Right forelimb (tissue), 1 donor: ENCODE data around the gene OPN4.

Experiments
- DNase-seq: peaks from one replicate; pipeline ENCODE4 v3.0.0-alpha.2; 2018

OPN4 gene

GRCh38 chr10:86681047-86681446, 26.7 kb downstream of the OPN4 start:
- no peak for DNase-seq

GRCh38 chr10:86681722-86682386, 27.5 kb downstream of the OPN4 start:
- DNase-seq, result no peak

GRCh38 chr10:86682675-86683074, 28.3 kb downstream of the OPN4 start:
- no peak for DNase-seq

GRCh38 chr10:86684331-86685097, 30.2 kb downstream of the OPN4 start:
- no peak for DNase-seq

GRCh38 chr10:86685416-86685815, 31.1 kb downstream of the OPN4 start:
- DNase-seq, result no peak

- no peak for DNase-seq
These were observed 31.7 kb downstream of the OPN4 start for GRCh38 chr10:86685893-86686632.

GRCh38 chr10:86686972-86687371, 32.6 kb downstream of the OPN4 start:
- no peak for DNase-seq

GRCh38 chr10:86687750-86688149, 33.4 kb downstream of the OPN4 start:
- no peak for DNase-seq

GRCh38 chr10:86688398-86688921, 34.1 kb downstream of the OPN4 start:
- peak; percentile 73 for DNase-seq

GRCh38 chr10:86689146-86689545, 34.8 kb downstream of the OPN4 start:
- DNase-seq, result no peak

GRCh38 chr10:86690231-86690630, 35.9 kb downstream of the OPN4 start:
- DNase-seq, result no peak

GRCh38 chr10:86690657-86691084, 36.3 kb downstream of the OPN4 start:
- no peak for DNase-seq

GRCh38 chr10:86691333-86692022, 37.1 kb downstream of the OPN4 start:
- no peak for DNase-seq

- no peak for DNase-seq
These were observed 37.7 kb downstream of the OPN4 start for GRCh38 chr10:86692023-86692514.

- DNase-seq, result no peak
These were observed 38.3 kb downstream of the OPN4 start for GRCh38 chr10:86692664-86693063.

- DNase-seq, result no peak
These were observed 38.9 kb downstream of the OPN4 start for GRCh38 chr10:86693275-86693674.

GRCh38 chr10:86693721-86694369, 39.5 kb downstream of the OPN4 start:
- peak; percentile 78 for DNase-seq

- no peak for DNase-seq
These were observed 44.0 kb downstream of the OPN4 start for GRCh38 chr10:86698207-86698940.

- no peak for DNase-seq
These were observed 44.8 kb downstream of the OPN4 start for GRCh38 chr10:86699125-86699524.

- DNase-seq, result no peak
These were observed 45.2 kb downstream of the OPN4 start for GRCh38 chr10:86699541-86699940.
